WTC11 (cell line): ENCODE results near the gene GRIP2. TPM values are rescaled to one million over a fixed set of nuclear protein-coding genes. Genes with fewer than 3 reads are reported as not detected.

Source experiments
- ATAC-seq: fragments of 200-7000 bp; cut with Tn5 transposase; 2 replicates; pipeline ENCODE4 v1.10.0; 2021; ENCODE audit warnings: mild to moderate bottlenecking, moderate library complexity
- CTCF ChIA-PET: fragments of 300-600 bp; sonication (Branson Sonifier 250); formaldehyde crosslinking; loops from one replicate; lab custom pipeline; 2021; ENCODE audit warnings: antibody characterized with exemption; lab: Charles Lee
- POLR2A ChIA-PET: fragments of 350-600 bp; sonication (Branson Sonifier 250); formaldehyde crosslinking; loops from one replicate; lab custom pipeline; 2021; ENCODE audit warnings: antibody characterized with exemption; lab: Charles Lee
- DNase-seq: peaks from one replicate; pipeline ENCODE4 v3.0.0; 2021; ENCODE audit warnings: low spot score
- H3K27ac Mint-ChIP-seq: 2 replicates; pipeline ENCODE4 v1.8.0; 2021; ENCODE audit warnings: mixed read lengths
- H3K27me3 Mint-ChIP-seq: 2 replicates; pipeline ENCODE4 v1.8.0; 2021; ENCODE audit warnings: low read depth, mild to moderate bottlenecking, moderate library complexity, mixed read lengths
- H3K36me3 Mint-ChIP-seq: 2 replicates; pipeline ENCODE4 v1.8.0; 2021; ENCODE audit warnings: mixed read lengths
- H3K4me1 Mint-ChIP-seq: 2 replicates; pipeline ENCODE4 v1.8.0; 2022; ENCODE audit warnings: mixed read lengths
- H3K4me3 Mint-ChIP-seq: 2 replicates; pipeline ENCODE4 v1.8.0; 2021; ENCODE audit warnings: mild to moderate bottlenecking, moderate library complexity, mixed read lengths
- H3K9me3 Mint-ChIP-seq: 2 replicates; pipeline ENCODE4 v1.8.0; 2021; ENCODE audit warnings: mixed read lengths
- AR ChIP-seq: fragments of 250-450 bp; sonication (Bioruptor Pico); IDR thresholded peaks from 2 replicates; pipeline ENCODE4 v1.9.0; 2021; ENCODE audit warnings: mild to moderate bottlenecking
- ARID4B ChIP-seq: sonication (generic); formaldehyde crosslinking; IDR thresholded peaks from 2 replicates; pipeline ENCODE4 v1.8.0; 2023; ENCODE audit warnings: missing genetic modification reagents, mild to moderate bottlenecking, borderline replicate concordance
- ATF2 ChIP-seq: sonication (generic); formaldehyde crosslinking; IDR thresholded peaks from 2 replicates; pipeline ENCODE4 v1.8.1; 2022; ENCODE audit warnings: low read depth, missing genetic modification reagents, borderline replicate concordance
- HMGA2 ChIP-seq: fragments of 250-450 bp; sonication (Bioruptor Pico); IDR thresholded peaks from 2 replicates; pipeline ENCODE4 v1.4.0; 2021; ENCODE audit warnings: mild to moderate bottlenecking, moderate library complexity
- HMGXB4 ChIP-seq: sonication (generic); formaldehyde crosslinking; IDR thresholded peaks from 2 replicates; pipeline ENCODE4 v1.8.1; 2023; ENCODE audit warnings: mild to moderate bottlenecking, moderate library complexity, missing genetic modification reagents
- IRF2 ChIP-seq: sonication (generic); formaldehyde crosslinking; IDR thresholded peaks from 2 replicates; pipeline ENCODE4 v1.8.0; 2022; ENCODE audit warnings: low read depth, missing genetic modification reagents, borderline replicate concordance
- PREB ChIP-seq: sonication (generic); formaldehyde crosslinking; IDR thresholded peaks from 2 replicates; pipeline ENCODE4 v1.8.1; 2022; ENCODE audit warnings: mild to moderate bottlenecking, missing genetic modification reagents, moderate library complexity, borderline replicate concordance
- SOX15 ChIP-seq: fragments of 250-450 bp; sonication (Bioruptor Pico); IDR thresholded peaks from 2 replicates; pipeline ENCODE4 v1.9.0; 2021; ENCODE audit warnings: mild to moderate bottlenecking
- TCF7 ChIP-seq: sonication (generic); formaldehyde crosslinking; IDR thresholded peaks from 2 replicates; pipeline ENCODE4 v1.8.0; 2022; ENCODE audit warnings: mild to moderate bottlenecking, low read depth, missing genetic modification reagents, moderate library complexity
- ZNF396 ChIP-seq: fragments of 250-450 bp; sonication (Bioruptor Pico); IDR thresholded peaks from 2 replicates; pipeline ENCODE4 v1.8.0; 2021; ENCODE audit warnings: mild to moderate bottlenecking, moderate library complexity, borderline replicate concordance
- ZNF416 ChIP-seq: fragments of 250-450 bp; sonication (Bioruptor Pico); IDR thresholded peaks from 2 replicates; pipeline ENCODE4 v1.9.0; 2021; ENCODE audit warnings: mild to moderate bottlenecking, inconsistent platforms
- ZNF671 ChIP-seq: fragments of 250-450 bp; sonication (Bioruptor Pico); IDR thresholded peaks from 2 replicates; pipeline ENCODE4 v1.8.0; 2021; ENCODE audit warnings: mild to moderate bottlenecking
- total RNA-seq: library from RNA; stranded (reverse); gene quantifications from 3 replicates; pipeline ENCODE4 v1.2.3, GENCODE V29; 2021
- TF ChIP-seq, protein P1 (sequence below): sonication (generic); formaldehyde crosslinking; IDR thresholded peaks from 2 replicates; pipeline ENCODE4 v1.8.0; 2022; ENCODE audit warnings: mild to moderate bottlenecking, missing genetic modification reagents
- TF ChIP-seq, protein P2 (sequence below): sonication (generic); formaldehyde crosslinking; IDR thresholded peaks from 2 replicates; pipeline ENCODE4 v1.8.0; 2022; ENCODE audit warnings: missing genetic modification reagents

Gene GRIP2
- total RNA-seq, 1 experiment from 2014 or later, result 12.0 TPM

- TF ChIP-seq, protein P1, sequence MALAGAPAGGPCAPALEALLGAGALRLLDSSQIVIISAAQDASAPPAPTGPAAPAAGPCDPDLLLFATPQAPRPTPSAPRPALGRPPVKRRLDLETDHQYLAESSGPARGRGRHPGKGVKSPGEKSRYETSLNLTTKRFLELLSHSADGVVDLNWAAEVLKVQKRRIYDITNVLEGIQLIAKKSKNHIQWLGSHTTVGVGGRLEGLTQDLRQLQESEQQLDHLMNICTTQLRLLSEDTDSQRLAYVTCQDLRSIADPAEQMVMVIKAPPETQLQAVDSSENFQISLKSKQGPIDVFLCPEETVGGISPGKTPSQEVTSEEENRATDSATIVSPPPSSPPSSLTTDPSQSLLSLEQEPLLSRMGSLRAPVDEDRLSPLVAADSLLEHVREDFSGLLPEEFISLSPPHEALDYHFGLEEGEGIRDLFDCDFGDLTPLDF (CRISPR knock-in tag), result no peak
- TF ChIP-seq HMGXB4, result no peak
- TF ChIP-seq ZNF396, result no peak
- TF ChIP-seq, protein P2, sequence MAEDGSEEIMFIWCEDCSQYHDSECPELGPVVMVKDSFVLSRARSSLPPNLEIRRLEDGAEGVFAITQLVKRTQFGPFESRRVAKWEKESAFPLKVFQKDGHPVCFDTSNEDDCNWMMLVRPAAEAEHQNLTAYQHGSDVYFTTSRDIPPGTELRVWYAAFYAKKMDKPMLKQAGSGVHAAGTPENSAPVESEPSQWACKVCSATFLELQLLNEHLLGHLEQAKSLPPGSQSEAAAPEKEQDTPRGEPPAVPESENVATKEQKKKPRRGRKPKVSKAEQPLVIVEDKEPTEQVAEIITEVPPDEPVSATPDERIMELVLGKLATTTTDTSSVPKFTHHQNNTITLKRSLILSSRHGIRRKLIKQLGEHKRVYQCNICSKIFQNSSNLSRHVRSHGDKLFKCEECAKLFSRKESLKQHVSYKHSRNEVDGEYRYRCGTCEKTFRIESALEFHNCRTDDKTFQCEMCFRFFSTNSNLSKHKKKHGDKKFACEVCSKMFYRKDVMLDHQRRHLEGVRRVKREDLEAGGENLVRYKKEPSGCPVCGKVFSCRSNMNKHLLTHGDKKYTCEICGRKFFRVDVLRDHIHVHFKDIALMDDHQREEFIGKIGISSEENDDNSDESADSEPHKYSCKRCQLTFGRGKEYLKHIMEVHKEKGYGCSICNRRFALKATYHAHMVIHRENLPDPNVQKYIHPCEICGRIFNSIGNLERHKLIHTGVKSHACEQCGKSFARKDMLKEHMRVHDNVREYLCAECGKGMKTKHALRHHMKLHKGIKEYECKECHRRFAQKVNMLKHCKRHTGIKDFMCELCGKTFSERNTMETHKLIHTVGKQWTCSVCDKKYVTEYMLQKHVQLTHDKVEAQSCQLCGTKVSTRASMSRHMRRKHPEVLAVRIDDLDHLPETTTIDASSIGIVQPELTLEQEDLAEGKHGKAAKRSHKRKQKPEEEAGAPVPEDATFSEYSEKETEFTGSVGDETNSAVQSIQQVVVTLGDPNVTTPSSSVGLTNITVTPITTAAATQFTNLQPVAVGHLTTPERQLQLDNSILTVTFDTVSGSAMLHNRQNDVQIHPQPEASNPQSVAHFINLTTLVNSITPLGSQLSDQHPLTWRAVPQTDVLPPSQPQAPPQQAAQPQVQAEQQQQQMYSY (CRISPR knock-in tag), result no peak
- no peak for TF ChIP-seq ATF2 (CRISPR knock-in tag)
- TF ChIP-seq SOX15 (CRISPR knock-in tag), result no peak
- TF ChIP-seq HMGA2, result no peak
- no peak for TF ChIP-seq PREB (CRISPR knock-in tag)
- no peak for TF ChIP-seq AR
- no peak for TF ChIP-seq IRF2 (CRISPR knock-in tag)
- no peak for TF ChIP-seq ARID4B (CRISPR knock-in tag)
- no peak for TF ChIP-seq ZNF416 (CRISPR knock-in tag)
- no peak for TF ChIP-seq ZNF671 (CRISPR knock-in tag)
- TF ChIP-seq TCF7 (CRISPR knock-in tag), result no peak
- ATAC-seq (no peak), DNase-seq (no peak)
- H3K4me3 Mint-ChIP-seq, result no peak overlapping the region
- POLR2A ChIA-PET, result no interaction called here
- peaks cover 21% of the 10 kb centered on the region for H3K9me3 Mint-ChIP-seq
- peaks cover 4% of the 10 kb centered on the region; the same call in 1 of the 2 replicates for H3K4me1 Mint-ChIP-seq
- peaks cover 15% of the 10 kb centered on the region for H3K36me3 Mint-ChIP-seq
- H3K27ac Mint-ChIP-seq, result no peak overlapping the region; the same call in 1 of the 2 replicates
- CTCF ChIA-PET, result interaction anchor here (1.0 to 2.6 kb wide), 3 partner anchors 10 to 302 kb away, joined by 3 to 14 read pairs (median 13); no protein-coding TSS in a partner anchor
- H3K27me3 Mint-ChIP-seq, result peaks cover 3% of the 10 kb centered on the region; the same call in 1 of the 2 replicates
These were observed 34.9 kb downstream of the GRIP2 start for GRCh38 chr3:14505001-14505802.
